Liver (tissue), 3 donors: ENCODE data around the gene TMEM120A.

Source experiments
- CTCF ChIP-seq: fragments of 150-350 bp; IDR thresholded peaks from 2 replicates; pipeline ENCODE4 v1.5.1; 2017; ENCODE audit warnings: improper control_type of control experiment, low read depth, low read length; ENCODE audit not compliant: missing input control
- FOXA2 ChIP-seq: IDR thresholded peaks from 2 replicates; pipeline ENCODE4 v1.6.1; 2016; ENCODE audit warnings: antibody characterized with exemption
- GABPA ChIP-seq, 2 donors: IDR thresholded peaks in 1 of 2; conservative IDR thresholded peaks in 1 of 2; 2 replicates each; pipeline ENCODE4 v1.6.1; 2016; ENCODE audit warnings: antibody characterized with exemption in 2 of 2, mild to moderate bottlenecking in 1 of 2, moderate library complexity in 1 of 2
- HNF4A ChIP-seq, 2 donors: conservative IDR thresholded peaks; 2 replicates each; pipeline ENCODE4 v1.6.1; 2016; ENCODE audit warnings: antibody characterized with exemption in 2 of 2, mild to moderate bottlenecking in 2 of 2
- JUND ChIP-seq, 2 donors: IDR thresholded peaks; 2 replicates each; pipeline ENCODE4 v1.6.1; 2016; ENCODE audit warnings: antibody characterized with exemption in 2 of 2
- MAX ChIP-seq: IDR thresholded peaks from 2 replicates; pipeline ENCODE4 v1.6.1; 2016; ENCODE audit warnings: antibody characterized with exemption
- RAD21 ChIP-seq, 2 donors: IDR thresholded peaks; 2 replicates each; pipeline ENCODE4 v1.6.1; 2016; ENCODE audit warnings: antibody characterized with exemption in 2 of 2, mild to moderate bottlenecking in 2 of 2
- REST ChIP-seq: IDR thresholded peaks from 2 replicates; pipeline ENCODE4 v1.6.1; 2016; ENCODE audit warnings: antibody characterized with exemption, mild to moderate bottlenecking
- RXRA ChIP-seq, 2 donors: IDR thresholded peaks; 2 replicates each; pipeline ENCODE4 v1.6.1; 2017 to 2018; ENCODE audit warnings: antibody characterized with exemption in 2 of 2, mild to moderate bottlenecking in 1 of 2
- SP1 ChIP-seq: IDR thresholded peaks from 2 replicates; pipeline ENCODE4 v1.6.1; 2018; ENCODE audit warnings: antibody characterized with exemption, mild to moderate bottlenecking
- TAF1 ChIP-seq: conservative IDR thresholded peaks from 2 replicates; pipeline ENCODE4 v1.6.1; 2016; ENCODE audit warnings: antibody characterized with exemption, mild to moderate bottlenecking
- YY1 ChIP-seq: IDR thresholded peaks from 2 replicates; pipeline ENCODE4 v1.6.1; 2016; ENCODE audit warnings: antibody characterized with exemption, mild to moderate bottlenecking
- TF ChIP-seq, protein P1 (sequence below): IDR thresholded peaks from 2 replicates; pipeline ENCODE4 v1.6.1; 2016; ENCODE audit warnings: antibody characterized with exemption
- TF ChIP-seq, protein P2 (sequence below): IDR thresholded peaks from 2 replicates; pipeline ENCODE4 v1.6.1; 2016; ENCODE audit warnings: antibody characterized with exemption
- donor health status: healthy.
- donor health status: healthy.

GRCh38 chr7:75958802-75959543, 35.4 kb downstream of the TMEM120A start:
- TF ChIP-seq JUND (IDR thresholded peaks at IDR 0.05) (no peak), CTCF (no peak), TAF1 (no peak), RAD21 (IDR thresholded peaks at IDR 0.05) (no peak), YY1 (no peak), RXRA (IDR thresholded peaks at IDR 0.05) (no peak), GABPA (IDR thresholded peaks at IDR 0.05 in 1 of 2, conservative IDR thresholded peaks at IDR 0.05 in 1 of 2) (no peak), MAX (no peak), SP1 (no peak), REST (no peak), HNF4A (conservative IDR thresholded peaks at IDR 0.05) (peak; percentile 27 to 55), FOXA2 (no peak)
- TF ChIP-seq, protein P1, sequence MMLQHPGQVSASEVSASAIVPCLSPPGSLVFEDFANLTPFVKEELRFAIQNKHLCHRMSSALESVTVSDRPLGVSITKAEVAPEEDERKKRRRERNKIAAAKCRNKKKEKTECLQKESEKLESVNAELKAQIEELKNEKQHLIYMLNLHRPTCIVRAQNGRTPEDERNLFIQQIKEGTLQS = no peak
- TF ChIP-seq, protein P2, sequence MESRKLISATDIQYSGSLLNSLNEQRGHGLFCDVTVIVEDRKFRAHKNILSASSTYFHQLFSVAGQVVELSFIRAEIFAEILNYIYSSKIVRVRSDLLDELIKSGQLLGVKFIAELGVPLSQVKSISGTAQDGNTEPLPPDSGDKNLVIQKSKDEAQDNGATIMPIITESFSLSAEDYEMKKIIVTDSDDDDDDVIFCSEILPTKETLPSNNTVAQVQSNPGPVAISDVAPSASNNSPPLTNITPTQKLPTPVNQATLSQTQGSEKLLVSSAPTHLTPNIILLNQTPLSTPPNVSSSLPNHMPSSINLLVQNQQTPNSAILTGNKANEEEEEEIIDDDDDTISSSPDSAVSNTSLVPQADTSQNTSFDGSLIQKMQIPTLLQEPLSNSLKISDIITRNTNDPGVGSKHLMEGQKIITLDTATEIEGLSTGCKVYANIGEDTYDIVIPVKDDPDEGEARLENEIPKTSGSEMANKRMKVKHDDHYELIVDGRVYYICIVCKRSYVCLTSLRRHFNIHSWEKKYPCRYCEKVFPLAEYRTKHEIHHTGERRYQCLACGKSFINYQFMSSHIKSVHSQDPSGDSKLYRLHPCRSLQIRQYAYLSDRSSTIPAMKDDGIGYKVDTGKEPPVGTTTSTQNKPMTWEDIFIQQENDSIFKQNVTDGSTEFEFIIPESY = no peak
